GM23338 (cell line): ENCODE measurements around the gene ZNF335. TPM values are rescaled to one million over a fixed set of nuclear protein-coding genes. Genes with fewer than 3 reads are reported as not detected.

ENCODE experiments used
- ATAC-seq: fragments of 200-7000 bp; cut with Tn5 transposase; 3 replicates; pipeline ENCODE4 v1.9.1; 2020
- DNase-seq: peaks from one replicate; pipeline ENCODE4 v3.0.0-alpha.2; 2015; ENCODE audit warnings: low spot score
- H2AFZ ChIP-seq: fragments of 200-600 bp; sonication (generic); 2 replicates; pipeline ENCODE4 v1.8.0; 2016; ENCODE audit warnings: antibody characterized with exemption, mild to moderate bottlenecking, moderate library complexity
- H3F3A ChIP-seq: fragments of 200-600 bp; sonication (generic); replicated peaks from 2 replicates; pipeline ENCODE4 v1.8.0; 2017; ENCODE audit warnings: antibody characterized with exemption, mixed run types, low read depth
- H3K27ac ChIP-seq: fragments of 200-600 bp; sonication (generic); 2 replicates; pipeline ENCODE4 v1.6.1; 2016; ENCODE audit warnings: low read depth
- H3K27me3 ChIP-seq: fragments of 200-600 bp; sonication (generic); 2 replicates; pipeline ENCODE4 v1.8.0; 2016; ENCODE audit warnings: mild to moderate bottlenecking, mixed run types, moderate library complexity; ENCODE audit not compliant: insufficient read depth
- H3K36me3 ChIP-seq: fragments of 200-600 bp; sonication (generic); 2 replicates; pipeline ENCODE4 v1.8.0; 2016; ENCODE audit warnings: mild to moderate bottlenecking; ENCODE audit not compliant: insufficient read depth
- H3K4me1 ChIP-seq: fragments of 200-600 bp; sonication (generic); 2 replicates; pipeline ENCODE4 v1.8.0; 2016; ENCODE audit warnings: mild to moderate bottlenecking, moderate library complexity; ENCODE audit not compliant: insufficient read depth
- H3K4me2 ChIP-seq: fragments of 200-600 bp; sonication (generic); 2 replicates; pipeline ENCODE4 v1.7.1; 2017; ENCODE audit warnings: mixed run types
- H3K4me3 ChIP-seq: fragments of 200-600 bp; sonication (generic); 2 replicates; pipeline ENCODE4 v1.6.1; 2016; ENCODE audit warnings: mixed run types
- H3K79me2 ChIP-seq: fragments of 200-600 bp; sonication (generic); replicated peaks from 2 replicates; pipeline ENCODE4 v1.8.0; 2017; ENCODE audit warnings: mild to moderate bottlenecking; ENCODE audit not compliant: insufficient read depth
- H3K9me2 ChIP-seq: fragments of 200-600 bp; sonication (generic); 2 replicates; pipeline ENCODE4 v1.8.0; 2017; ENCODE audit not compliant: insufficient read depth
- H4K20me1 ChIP-seq: fragments of 200-600 bp; sonication (generic); replicated peaks from 2 replicates; pipeline ENCODE4 v1.8.0; 2017; ENCODE audit warnings: mild to moderate bottlenecking; ENCODE audit not compliant: insufficient read depth
- H3K27ac Mint-ChIP-seq: 2 replicates; pipeline ENCODE4 v1.8.0; 2020; ENCODE audit warnings: inconsistent platforms, mild to moderate bottlenecking, moderate library complexity, mixed read lengths
- H3K27me3 Mint-ChIP-seq: 3 replicates; pipeline ENCODE4 v1.8.0; 2022; ENCODE audit warnings: low read depth, mild to moderate bottlenecking, moderate library complexity, mixed read lengths, inconsistent platforms; ENCODE audit not compliant: insufficient read depth, poor library complexity
- H3K36me3 Mint-ChIP-seq: 3 replicates; pipeline ENCODE4 v1.8.0; 2021; ENCODE audit warnings: low read depth, mild to moderate bottlenecking, inconsistent platforms, moderate library complexity, mixed read lengths
- H3K4me1 Mint-ChIP-seq: 3 replicates; pipeline ENCODE4 v1.8.0; 2020; ENCODE audit warnings: mild to moderate bottlenecking, inconsistent platforms, mixed read lengths
- H3K4me3 Mint-ChIP-seq: 3 replicates; pipeline ENCODE4 v1.8.0; 2021; ENCODE audit warnings: moderate library complexity, mild to moderate bottlenecking, inconsistent platforms, mixed read lengths
- H3K9me3 Mint-ChIP-seq: 3 replicates; pipeline ENCODE4 v1.8.0; 2020; ENCODE audit warnings: moderate library complexity, mild to moderate bottlenecking, inconsistent platforms, mixed read lengths
- CREB1 ChIP-seq: fragments of 250-450 bp; sonication (Bioruptor Pico); IDR thresholded peaks from 2 replicates; pipeline ENCODE4 v1.5.0; 2020; ENCODE audit warnings: low read depth, mild to moderate bottlenecking, moderate library complexity
- CTCF ChIP-seq, 2 experiments: fragments of 200-600 bp in 1 of 2; sonication (generic) in 1 of 2; conservative IDR thresholded peaks; 2 replicates each; pipeline versions ENCODE4 v1.5.1 to v1.6.1; 2016 to 2017; ENCODE audit warnings: antibody characterized with exemption in 2 of 2, low read depth in 2 of 2, mild to moderate bottlenecking in 2 of 2, moderate library complexity in 1 of 2
- ETS1 ChIP-seq: IDR thresholded peaks from 2 replicates; pipeline ENCODE4 v1.6.1; 2016; ENCODE audit warnings: antibody characterized with exemption
- EZH2phosphoT487 ChIP-seq: fragments of 200-600 bp; sonication (generic); IDR thresholded peaks from one replicate; pipeline ENCODE4 v1.8.1; 2018; ENCODE audit warnings: antibody characterized with exemption; ENCODE audit not compliant: unreplicated experiment
- JUNB ChIP-seq: IDR thresholded peaks from one replicate; pipeline ENCODE4 v1.6.1; 2016; ENCODE audit warnings: antibody characterized with exemption; ENCODE audit not compliant: unreplicated experiment
- NANOG ChIP-seq: IDR thresholded peaks from 2 replicates; pipeline ENCODE4 v1.6.1; 2016; ENCODE audit warnings: antibody characterized with exemption, borderline replicate concordance
- POLR2AphosphoS5 ChIP-seq: IDR thresholded peaks from 2 replicates; pipeline ENCODE4 v1.6.1; 2016; ENCODE audit warnings: antibody characterized with exemption, low read depth
- ZNF331 ChIP-seq: fragments of 250-450 bp; sonication (Bioruptor Pico); IDR thresholded peaks from 2 replicates; pipeline ENCODE4 v1.5.0; 2020; ENCODE audit warnings: low read depth, mild to moderate bottlenecking, moderate library complexity
- ZNF462 ChIP-seq: fragments of 250-450 bp; sonication (Bioruptor Pico); IDR thresholded peaks from 2 replicates; pipeline ENCODE4 v1.5.0; 2020; ENCODE audit warnings: mild to moderate bottlenecking, moderate library complexity
- polyA plus RNA-seq: library from polyadenylated mRNA; unstranded; fragments of >200 nt; fragmentation: Nextera tagmentation; extraction: Ambion mirVana; gene quantifications from 2 replicates; pipeline ENCODE4 v1.2.1, GENCODE V29; 2016
- total RNA-seq: library from RNA; depleted of rRNA; stranded (reverse); fragments of >200 nt; shearing (Covaris generic); gene quantifications from 2 replicates; pipeline ENCODE4 v1.2.3, GENCODE V29; 2014
- TF ChIP-seq, protein P1 (sequence below): IDR thresholded peaks from one replicate; pipeline ENCODE4 v1.6.1; 2018; ENCODE audit warnings: antibody characterized with exemption; ENCODE audit not compliant: unreplicated experiment

Gene ZNF335
- total and polyA plus RNA-seq, 2 experiments from 2014 or later: 7.4 to 24.2 TPM

- no peak for ATAC-seq
- Histone ChIP-seq H3K4me3 (peak overlapping the region; percentile 34; the same call in 1 of the 2 replicates), H3F3A (peaks cover 16% of the 10 kb centered on the region), H4K20me1 (no peaks in the 10 kb centered on the region), H3K36me3 (no peaks in the 10 kb centered on the region), H3K27me3 (peaks cover 16% of the 10 kb centered on the region), H2AFZ (no peak overlapping the region), H3K4me2 (no peak overlapping the region), H3K9me2 (no peaks in the 10 kb centered on the region), H3K27ac (no peak overlapping the region), H3K4me1 (peaks cover 30% of the 10 kb centered on the region), H3K79me2 (no peaks in the 10 kb centered on the region)
- no peak overlapping the region for H3K27ac Mint-ChIP-seq
- no peak overlapping the region; the same call in 2 of the 3 replicates for H3K4me3 Mint-ChIP-seq
- H3K4me1 Mint-ChIP-seq: peaks cover 45% of the 10 kb centered on the region
- H3K9me3 Mint-ChIP-seq: peaks cover 16% of the 10 kb centered on the region
- TF ChIP-seq ZNF462: no peak
- TF ChIP-seq CTCF (conservative IDR thresholded peaks at IDR 0.05; ENCODE audit: low read depth in 2 of 2): no peak
- no peak for TF ChIP-seq NANOG
- TF ChIP-seq EZH2phosphoT487: no peak
- TF ChIP-seq CREB1 (CRISPR knock-in tag): no peak
- TF ChIP-seq POLR2AphosphoS5: no peak
- no peak for TF ChIP-seq ZNF331 (CRISPR knock-in tag)
- TF ChIP-seq, protein P1, sequence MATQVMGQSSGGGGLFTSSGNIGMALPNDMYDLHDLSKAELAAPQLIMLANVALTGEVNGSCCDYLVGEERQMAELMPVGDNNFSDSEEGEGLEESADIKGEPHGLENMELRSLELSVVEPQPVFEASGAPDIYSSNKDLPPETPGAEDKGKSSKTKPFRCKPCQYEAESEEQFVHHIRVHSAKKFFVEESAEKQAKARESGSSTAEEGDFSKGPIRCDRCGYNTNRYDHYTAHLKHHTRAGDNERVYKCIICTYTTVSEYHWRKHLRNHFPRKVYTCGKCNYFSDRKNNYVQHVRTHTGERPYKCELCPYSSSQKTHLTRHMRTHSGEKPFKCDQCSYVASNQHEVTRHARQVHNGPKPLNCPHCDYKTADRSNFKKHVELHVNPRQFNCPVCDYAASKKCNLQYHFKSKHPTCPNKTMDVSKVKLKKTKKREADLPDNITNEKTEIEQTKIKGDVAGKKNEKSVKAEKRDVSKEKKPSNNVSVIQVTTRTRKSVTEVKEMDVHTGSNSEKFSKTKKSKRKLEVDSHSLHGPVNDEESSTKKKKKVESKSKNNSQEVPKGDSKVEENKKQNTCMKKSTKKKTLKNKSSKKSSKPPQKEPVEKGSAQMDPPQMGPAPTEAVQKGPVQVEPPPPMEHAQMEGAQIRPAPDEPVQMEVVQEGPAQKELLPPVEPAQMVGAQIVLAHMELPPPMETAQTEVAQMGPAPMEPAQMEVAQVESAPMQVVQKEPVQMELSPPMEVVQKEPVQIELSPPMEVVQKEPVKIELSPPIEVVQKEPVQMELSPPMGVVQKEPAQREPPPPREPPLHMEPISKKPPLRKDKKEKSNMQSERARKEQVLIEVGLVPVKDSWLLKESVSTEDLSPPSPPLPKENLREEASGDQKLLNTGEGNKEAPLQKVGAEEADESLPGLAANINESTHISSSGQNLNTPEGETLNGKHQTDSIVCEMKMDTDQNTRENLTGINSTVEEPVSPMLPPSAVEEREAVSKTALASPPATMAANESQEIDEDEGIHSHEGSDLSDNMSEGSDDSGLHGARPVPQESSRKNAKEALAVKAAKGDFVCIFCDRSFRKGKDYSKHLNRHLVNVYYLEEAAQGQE: no peak
- no peak for TF ChIP-seq JUNB
- no peak for TF ChIP-seq ETS1
- peaks cover 22% of the 10 kb centered on the region for H3K27me3 Mint-ChIP-seq
- DNase-seq: no peak
- peaks cover 7% of the 10 kb centered on the region; the same call in 1 of the 3 replicates for H3K36me3 Mint-ChIP-seq
Observed at GRCh38 chr20:46010491-46011391, 38.7 kb upstream of the ZNF335 start.
